UCSD-AML1 (cell line): ENCODE data around the gene PRLH.

Experiments
- DNase-seq: peaks from one replicate; lab custom pipeline; 2025; ENCODE audit not compliant: unreplicated experiment; lab: John Stamatoyannopoulos, UW

The PRLH gene

DNA sequence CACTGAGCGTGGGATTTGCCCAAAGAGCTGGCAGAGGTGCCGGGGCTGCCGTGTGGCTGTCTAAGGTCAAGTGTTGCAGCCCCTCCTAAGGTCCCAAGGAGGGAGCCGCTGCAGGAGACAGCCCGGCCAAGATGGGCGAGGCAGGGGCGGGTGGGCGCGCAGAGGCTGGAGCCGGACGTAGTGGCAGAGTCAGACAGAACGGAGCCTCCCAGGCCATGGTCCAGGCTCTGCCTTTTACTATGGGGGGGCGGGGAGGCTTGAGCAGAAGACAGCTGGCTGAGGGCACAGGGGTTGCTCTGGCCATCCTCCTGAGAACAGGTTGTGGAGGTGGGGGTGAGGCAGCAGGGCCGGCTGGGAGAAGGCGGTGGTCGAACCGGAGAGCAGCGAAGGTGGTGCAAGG is 27.5 kb upstream of the PRLH start:
- DNase-seq: no peak

DNA sequence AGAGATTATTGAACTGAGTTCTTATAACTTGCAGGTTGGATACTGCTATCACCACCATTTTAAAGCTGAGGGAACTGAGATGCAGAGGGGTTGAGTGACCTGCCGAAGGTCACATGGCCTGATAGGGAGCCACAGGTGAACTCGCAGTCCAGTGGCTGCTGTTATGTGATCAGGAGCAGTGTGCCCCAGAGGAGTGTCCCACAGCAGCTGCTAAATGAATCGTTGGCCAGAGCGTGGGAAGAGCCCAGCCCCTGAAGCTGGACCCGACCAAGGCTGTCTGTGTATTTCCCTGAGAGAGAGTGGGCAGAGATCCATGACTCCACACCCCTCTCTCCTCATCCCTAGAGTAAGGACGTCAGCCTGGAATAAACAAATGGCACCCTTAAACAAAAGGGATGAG is 26.7 kb upstream of the PRLH start:
- DNase-seq: no peak

DNA sequence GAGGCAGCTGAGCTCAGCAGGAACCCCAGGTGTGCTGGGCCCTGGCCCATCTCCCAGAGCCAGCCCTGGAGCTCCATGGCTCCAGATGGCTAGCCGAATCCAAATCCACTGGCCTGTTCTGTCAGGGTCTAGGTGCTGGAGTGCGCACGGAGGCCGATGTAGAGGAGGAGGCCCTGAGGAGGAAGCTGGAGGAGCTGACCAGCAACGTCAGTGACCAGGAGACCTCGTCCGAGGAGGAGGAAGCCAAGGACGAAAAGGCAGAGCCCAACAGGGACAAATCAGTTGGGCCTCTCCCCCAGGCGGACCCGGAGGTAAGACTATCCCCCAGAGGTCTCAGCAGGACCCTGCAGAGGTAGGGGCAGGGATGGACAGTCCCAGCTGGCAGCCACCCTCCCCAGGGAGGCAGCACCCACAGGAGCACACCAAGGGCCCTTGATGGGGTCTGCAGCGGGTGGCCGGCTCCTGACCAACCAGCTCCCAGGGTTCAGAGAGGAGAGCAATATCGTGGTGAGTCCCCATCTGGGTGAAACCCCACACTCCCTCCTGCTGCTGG is 26.1 kb upstream of the PRLH start:
- no peak for DNase-seq

DNA sequence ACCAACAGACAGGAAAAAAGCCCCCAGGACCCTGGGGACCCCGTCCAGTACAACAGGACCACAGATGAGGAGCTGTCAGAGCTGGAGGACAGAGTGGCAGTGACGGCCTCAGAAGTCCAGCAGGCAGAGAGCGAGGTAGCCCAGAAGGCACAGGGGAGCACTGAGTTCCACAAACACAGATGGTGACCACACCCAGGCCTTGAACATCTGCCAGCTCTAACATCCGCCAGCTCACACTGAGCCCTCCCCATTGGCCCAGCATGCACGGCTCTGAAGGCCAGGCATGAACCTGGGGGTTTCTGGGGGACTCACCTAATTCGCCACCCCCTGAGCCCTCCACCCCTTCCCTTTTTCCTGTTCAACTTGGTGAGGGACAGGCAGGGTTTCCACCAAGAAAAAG is 25.6 kb upstream of the PRLH start:
- DNase-seq: no peak

DNA sequence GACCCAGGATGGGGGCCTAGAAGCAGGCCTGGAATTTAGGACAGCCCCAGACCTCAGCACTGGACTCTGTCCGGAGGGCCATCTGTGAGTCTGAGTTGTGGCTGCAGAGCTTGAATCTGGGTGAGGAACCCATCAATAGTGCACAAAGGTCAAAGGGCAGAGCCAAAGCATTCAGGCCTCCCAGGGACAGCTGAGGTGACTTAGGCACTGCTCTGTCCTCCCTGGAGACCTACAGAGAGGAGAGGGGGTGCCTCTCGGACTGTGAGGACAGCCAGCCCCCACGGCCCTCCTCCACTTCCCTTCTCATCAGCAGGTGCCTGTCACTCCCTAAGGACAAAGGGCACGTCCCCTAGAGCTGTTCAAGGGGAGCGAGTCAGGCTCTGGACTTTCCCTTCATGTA is 25.1 kb upstream of the PRLH start:
- DNase-seq: no peak

DNA sequence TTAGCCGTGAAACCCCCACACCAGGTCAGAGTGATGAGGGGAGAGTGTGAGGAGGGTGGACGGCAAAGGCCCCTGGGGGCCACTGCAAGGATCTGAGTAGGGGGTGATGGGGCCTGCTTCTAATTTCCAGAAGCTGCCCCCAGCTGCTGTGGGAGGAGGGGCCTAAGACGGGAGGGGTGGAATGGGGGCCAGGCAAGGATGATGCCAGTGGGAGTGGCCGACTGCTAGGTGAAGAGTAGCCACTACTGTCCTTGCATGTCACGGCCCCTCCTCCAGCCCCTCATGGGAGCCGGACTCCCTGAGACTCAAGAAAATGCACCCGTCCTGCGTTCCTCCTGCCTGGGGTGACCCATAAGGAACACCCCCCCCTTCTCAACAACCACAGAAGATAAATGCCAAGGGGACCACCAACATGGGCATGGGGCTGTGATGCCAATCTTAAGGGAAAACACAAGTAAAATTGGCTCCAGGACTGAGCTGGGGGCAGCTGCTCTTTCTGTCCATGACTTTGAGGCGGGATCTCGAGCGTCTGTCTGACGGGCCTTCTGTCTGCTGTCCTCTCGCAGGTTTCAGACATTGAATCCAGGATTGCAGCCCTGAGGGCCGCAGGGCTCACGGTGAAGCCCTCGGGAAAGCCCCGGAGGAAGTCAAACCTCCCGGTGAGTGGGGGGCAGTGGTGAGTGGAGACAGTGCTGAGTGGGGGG is 24.2 kb upstream of the PRLH start:
- DNase-seq: no peak

DNA sequence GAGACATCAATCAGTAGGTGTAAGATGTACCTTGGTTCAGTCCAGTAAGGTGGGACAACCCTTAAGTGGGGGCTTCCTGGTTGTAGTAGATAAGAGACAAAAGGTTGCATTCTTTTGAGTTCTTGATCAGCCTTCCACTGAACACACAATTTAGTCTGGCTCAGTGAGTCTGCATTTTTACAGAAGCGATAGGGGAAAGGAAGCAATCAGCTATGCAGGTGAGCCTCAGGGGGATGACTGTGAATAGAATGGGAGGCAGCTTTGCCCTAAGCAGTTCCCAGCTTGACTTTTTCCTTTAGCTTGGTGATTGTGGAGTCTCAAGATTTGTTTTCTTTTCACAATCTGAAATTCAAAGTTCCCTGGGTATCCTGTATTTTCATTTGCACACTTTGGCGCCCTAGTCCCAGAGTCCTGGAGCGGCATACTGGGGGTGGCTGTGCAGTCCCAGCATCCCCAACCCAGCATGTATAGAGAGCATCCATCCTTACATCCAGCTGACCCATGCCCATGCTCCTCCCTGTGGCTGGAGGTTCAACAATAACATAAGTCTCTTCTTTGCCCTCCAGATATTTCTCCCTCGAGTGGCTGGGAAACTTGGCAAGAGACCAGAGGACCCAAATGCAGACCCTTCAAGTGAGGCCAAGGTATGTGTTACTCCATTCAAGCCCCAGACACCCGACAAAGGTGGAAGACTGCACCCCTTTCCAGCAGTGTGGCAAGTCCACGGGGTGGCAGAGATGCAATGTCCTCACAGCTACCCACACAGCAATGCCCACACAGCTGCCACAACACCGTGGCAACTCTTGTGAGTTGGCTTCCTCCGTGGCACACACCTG is 20.1 kb upstream of the PRLH start:
- no peak for DNase-seq

DNA sequence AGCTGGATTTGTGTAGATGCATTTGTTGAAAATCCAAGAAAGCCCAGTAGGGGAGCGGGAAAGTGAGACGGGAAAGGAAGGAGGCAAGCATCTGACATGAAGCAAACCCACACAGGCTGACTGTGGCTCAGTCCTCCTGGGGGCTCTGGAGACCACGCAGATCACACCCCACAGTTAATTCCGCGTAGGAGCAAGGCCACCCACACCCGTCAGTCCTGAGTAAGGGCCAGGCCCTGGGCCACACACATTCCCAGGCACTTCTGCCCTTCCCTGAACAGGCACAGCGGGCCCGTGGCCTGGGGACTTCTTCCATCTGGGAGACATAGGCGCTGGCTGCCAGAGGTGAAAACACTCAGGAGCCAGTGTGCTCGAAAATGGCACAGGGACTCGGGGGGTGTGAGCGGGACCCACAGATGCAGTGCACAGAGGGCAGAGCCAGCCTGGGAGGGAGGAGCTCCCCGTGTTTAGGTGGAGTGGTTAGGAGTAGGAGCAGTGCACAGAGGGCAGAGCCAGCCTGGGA is 19.4 kb upstream of the PRLH start:
- no peak for DNase-seq

DNA sequence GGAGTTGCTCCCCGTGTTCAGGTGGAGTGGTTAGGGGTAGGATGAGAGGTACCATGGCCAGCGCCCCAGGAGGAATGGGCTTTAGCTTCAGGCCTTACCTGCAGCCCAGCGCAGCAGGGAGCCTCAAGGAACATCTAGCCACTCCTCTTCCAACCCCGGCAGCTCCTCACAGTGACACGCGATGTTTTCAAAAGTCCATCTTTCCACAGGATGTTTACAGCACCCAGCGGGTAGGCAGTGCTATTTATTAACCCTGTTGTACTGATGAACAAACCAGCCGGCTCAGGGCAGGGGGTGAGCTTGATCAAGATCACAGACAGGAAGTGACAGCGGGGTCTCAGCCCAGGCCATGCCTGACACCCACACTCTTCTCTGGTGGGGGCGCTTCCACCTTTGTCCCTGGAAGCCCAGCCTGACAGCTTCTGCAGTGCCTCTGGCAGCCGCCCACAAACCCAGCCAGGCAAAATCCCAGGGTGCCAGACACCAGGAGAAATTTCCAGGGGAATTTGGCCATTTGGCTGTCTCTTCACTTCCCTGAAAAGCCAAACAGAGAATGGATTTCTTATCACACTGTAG is 18.4 kb upstream of the PRLH start:
- no peak for DNase-seq

DNA sequence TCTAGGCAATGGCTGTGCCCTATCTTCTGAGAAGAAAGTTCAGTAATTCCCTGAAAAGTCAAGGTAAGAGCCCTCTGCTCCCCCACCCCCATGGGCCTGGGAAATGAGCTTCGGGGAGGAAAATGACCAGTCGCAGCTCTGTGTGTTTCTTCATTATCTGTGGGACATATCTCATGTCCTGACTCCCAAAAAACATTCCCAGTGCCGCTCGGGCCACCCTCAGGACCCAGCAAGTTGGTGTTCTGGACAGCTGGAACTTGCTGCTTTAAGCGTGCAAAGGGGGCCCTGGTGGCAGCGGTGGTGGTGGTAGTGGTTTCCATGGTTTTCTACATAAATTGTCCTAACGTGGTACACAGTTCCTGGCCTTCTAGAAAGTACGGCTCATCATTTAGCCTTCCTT is 17.2 kb upstream of the PRLH start:
- no peak for DNase-seq

DNA sequence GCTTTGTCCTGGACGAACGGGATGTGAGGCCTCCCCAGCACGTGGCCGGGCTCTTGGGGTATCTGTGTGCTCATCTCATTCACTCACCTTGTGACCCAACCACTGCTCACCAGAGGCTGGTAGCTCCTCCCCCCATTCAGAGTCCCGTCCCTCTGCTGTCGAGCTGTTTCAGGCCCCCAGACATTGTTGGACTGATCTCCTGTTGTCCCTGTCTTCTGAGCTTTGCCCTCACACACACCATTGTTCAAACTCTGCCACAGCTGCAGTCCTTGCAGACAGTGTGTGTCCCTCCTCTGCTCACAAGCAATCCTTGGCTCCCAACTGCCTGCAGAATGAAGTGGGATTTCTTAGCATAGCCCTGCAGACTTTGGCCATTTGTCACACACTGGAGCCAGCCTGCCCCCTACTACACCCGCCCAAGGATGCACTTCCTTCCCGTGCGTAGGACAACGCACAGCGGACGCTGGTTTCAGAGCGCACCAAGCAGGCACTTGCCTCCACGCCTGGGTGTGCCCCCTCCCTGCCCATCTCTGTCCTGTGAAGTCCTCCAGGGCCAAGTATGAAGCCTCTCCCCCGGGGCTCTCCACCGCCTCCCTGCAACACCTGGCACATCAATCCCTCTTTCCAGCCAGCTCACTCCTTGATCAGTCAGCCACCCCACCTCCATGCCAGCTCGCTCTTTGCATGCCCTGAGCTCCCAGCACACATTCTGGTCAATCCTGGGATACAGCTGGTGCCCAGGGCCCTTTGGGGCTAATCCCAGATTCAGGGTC is 16.5 kb upstream of the PRLH start:
- DNase-seq: no peak

DNA sequence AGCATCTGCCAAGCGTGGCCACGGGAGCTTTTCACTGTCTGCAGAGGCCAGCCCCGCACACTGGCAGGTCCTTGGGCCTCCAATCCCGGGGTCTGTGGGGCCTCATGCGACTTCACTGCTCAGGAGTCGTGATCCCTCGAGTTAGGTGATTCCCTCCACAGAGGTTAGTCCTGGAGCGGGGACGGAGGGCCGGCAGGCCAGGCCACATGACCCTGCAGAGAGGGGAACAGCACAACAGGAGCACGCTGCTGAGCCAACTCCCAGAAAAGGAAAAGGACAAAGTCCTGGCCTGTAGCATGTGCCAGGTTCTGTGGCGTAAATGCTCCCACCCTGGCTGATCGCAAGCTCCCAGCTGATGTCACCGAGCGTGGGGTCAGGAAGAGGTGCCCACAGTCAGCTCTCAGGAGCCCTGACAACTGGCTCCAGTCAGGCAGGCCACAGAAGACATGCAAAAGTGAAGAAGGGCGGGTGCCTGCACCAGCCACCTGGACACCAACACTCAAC is 15.3 kb upstream of the PRLH start:
- DNase-seq: no peak

DNA sequence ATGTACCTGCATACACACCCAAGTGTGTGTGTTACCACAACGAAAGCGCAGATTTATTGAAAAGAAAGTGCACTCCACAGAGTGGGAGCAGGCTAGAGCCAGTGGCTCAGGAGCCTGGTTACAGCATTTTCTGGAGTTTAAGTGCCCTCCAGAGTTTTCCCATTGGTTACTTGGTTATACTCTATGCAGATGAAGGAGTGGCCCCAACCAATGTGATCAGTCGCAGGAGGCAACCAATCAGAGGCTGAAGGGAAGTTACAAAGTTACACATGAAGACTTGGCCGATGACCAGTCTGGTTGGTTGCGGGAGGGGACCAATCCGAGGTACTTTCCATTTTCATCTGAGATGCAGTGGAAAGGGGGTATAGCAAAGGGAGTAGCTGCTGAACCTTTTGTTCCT is 13.5 kb upstream of the PRLH start:
- no peak for DNase-seq

DNA sequence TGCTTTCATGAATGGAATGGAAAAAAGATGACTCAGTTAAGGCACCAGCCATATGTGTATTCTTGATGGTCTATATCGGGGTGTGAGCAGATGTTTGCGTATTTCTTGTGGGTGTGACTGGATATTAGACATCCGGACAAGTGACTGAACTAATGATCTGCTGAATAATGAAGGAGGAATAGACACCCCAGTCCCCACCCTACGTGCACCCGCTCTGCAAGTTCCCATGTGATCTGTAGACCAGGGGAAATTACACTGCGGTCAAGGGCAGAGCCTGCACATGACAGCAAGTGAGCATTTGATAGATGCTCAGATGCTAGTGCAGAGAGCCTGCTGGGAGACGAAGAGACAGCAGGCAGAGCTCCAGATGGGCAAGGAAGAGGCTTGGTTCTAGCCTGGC is 12.4 kb upstream of the PRLH start:
- DNase-seq: no peak

DNA sequence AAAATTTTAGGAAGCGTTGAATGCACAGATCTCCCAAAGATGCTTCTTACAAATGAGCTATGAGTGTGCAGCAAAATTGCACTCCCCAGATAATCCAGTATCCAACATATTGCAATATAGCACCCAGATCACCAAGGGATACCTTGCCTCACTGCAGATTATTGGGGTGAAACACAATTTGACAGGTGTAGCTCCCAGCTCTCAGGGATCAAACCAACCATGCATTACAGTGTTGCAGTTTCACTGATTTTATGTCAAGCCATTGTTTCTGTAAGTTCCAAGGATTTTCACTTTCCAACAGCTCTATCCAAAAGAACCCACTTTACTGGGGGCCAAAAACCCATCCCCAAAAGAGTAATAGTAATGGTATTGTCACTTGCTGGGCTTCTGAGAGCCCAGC is 10.8 kb upstream of the PRLH start:
- DNase-seq: no peak

DNA sequence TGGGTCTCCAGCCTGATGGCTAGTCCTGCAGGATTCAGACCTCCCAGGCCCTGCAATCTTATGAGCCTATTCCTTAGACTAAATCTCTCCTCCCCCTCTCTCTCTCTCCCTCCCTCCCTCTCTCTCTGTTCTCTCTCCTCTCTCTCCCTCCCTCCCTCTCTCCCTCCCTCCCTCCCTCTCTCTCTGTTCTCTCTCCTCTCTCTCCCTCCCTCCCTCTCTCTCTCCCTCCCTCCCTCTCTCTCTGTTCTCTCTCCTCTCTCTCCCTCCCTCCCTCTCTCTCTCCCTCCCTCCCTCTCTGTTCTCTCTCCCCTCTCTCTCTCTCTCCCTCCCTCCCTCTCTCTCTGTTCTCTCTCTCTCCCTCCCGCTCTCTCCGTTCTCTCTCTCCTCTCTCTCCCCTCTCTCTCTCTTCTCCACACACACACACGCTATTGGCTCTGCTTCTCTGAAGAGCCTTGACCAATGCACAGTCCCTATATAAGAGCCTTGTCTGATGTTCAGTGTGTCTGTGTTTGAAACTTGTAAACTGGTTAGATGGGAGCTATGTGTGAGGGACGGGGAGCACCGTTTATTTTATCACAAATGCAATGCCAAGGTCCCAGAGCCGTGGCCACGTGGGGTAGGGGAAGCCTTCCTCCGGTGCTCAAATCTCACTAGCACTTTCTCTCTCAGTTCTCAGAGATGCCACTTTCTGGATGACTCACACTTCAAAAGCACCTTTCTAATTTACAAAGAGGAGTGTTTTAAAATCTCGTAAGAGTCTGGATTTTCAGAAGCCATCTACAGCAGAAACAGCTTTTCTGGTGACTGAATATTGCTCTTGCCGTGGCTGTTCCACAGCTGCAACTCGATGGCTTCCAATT is 9.4 kb upstream of the PRLH start:
- DNase-seq: no peak

DNA sequence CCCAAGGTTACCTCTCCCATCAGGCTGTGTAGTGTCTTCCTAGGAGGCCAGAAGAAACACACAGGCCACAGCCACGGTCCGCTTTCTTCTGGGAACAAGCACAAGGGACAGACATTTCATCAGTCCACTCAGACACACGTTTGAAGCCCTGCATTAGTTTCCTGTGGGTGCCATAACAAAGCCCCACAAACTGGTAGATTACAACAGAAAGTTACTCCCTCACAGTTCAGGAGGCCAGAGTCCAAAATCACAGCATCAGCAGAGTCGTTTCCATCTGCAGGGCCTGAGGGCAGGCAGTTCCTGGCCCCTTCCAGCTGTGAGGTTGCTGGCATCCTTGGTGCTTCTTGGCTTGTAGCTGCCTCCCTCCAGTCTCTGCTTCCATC is 8.8 kb upstream of the PRLH start:
- no peak for DNase-seq

DNA sequence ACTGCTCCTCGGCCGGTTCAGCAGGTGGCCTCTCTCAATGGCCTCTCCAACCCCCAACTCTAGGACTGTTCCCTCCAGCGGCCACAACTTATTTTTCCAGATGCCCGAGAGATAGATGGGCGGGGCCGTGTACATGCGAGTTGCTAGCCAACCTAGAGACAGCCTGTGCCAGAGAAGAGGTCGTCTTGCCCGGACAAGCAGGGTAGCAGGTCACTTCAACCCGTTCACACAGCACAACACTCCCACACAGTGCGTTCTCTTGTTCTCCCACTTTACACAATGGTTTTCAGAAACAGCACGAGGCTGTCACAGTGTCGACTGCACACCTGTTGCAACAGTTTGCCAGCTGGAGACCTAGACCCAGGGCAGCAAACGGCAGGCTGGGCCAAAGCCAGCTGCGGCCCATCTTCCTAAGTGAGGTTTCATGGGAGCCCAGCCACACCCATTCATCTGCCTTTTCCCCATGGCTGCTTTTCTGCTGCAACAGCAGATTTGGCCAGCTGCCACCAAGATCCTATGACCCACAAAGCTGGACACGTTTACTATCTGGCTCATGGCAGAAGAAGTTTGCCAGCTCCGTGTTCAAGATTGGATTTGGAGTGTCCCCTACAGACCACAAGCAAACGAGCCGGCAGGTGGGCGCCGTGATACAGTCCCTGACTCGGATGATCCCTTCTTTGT is 7.3 kb upstream of the PRLH start:
- DNase-seq: no peak

DNA sequence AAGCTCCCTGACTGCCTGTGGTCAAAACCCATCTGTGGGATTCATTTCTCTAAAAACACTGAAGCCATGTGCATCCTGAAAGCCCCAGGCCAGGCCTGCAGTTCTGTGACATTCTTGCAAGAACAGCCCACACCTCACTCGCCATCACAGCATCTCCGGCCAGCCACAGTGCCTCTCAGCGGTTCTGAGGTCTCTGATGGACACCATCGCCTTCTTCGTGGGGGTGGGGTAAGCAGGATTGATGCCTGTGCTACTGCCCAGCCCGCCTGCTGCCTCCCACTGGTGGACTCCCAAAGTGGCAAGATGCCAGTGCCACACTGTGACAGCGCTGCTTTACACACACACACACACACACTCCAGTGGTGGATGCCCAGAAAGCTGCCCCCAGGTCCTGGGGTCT is 5.2 kb upstream of the PRLH start:
- DNase-seq: no peak
